ENCODE measurements around the gene TSPAN15.

GRCh38 chr10:69437321-69438259 lies 13.7 kb upstream of the TSPAN15 start:
- no peak for TF ChIP-seq ZNF324 (tag by site-specific recombination; IDR thresholded peaks at IDR 0.05)
- no peak for TF ChIP-seq ZNF138 (tag by site-specific recombination; IDR thresholded peaks at IDR 0.05; ENCODE audit: borderline replicate concordance)
- TF ChIP-seq ZNF24 (tag by site-specific recombination; IDR thresholded peaks at IDR 0.05), result no peak
- no peak for TF ChIP-seq ZNF670 (tag by site-specific recombination; IDR thresholded peaks at IDR 0.05; ENCODE audit: low read depth)
- no peak for TF ChIP-seq ZNF274 (IDR thresholded peaks at IDR 0.05; ENCODE audit: low read length)
- no peak for TF ChIP-seq ZNF274 (tag by site-specific recombination; IDR thresholded peaks at IDR 0.05; ENCODE audit: borderline replicate concordance)
- TF ChIP-seq, protein P1, sequence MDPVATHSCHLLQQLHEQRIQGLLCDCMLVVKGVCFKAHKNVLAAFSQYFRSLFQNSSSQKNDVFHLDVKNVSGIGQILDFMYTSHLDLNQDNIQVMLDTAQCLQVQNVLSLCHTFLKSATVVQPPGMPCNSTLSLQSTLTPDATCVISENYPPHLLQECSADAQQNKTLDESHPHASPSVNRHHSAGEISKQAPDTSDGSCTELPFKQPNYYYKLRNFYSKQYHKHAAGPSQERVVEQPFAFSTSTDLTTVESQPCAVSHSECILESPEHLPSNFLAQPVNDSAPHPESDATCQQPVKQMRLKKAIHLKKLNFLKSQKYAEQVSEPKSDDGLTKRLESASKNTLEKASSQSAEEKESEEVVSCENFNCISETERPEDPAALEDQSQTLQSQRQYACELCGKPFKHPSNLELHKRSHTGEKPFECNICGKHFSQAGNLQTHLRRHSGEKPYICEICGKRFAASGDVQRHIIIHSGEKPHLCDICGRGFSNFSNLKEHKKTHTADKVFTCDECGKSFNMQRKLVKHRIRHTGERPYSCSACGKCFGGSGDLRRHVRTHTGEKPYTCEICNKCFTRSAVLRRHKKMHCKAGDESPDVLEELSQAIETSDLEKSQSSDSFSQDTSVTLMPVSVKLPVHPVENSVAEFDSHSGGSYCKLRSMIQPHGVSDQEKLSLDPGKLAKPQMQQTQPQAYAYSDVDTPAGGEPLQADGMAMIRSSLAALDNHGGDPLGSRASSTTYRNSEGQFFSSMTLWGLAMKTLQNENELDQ (tag by site-specific recombination; IDR thresholded peaks at IDR 0.05; ENCODE audit: low read depth), result no peak
- TF ChIP-seq ZNF558 (tag by site-specific recombination; IDR thresholded peaks at IDR 0.05), result no peak
- no peak for TF ChIP-seq ZBTB1 (tag by site-specific recombination; IDR thresholded peaks at IDR 0.05)
